HG03571 (cell line): ENCODE measurements around the gene NPDC1.

Source experiments
- ATAC-seq: cut with Tn5 transposase; IDR thresholded peaks from one replicate; pipeline ENCODE4 v1.9.1; 2021; ENCODE audit not compliant: unreplicated experiment

The NPDC1 gene

GRCh38 chr9:136996361-136997292 lies 49.4 kb downstream of the NPDC1 start, which contains the start of gene CLIC3:
CLIC3 (minus strand) TSS chr9:136996568; CDS start chr9:136996543, 25 bp downstream.
- ATAC-seq, result no peak

GRCh38 chr9:136995772-136996311 lies 50.1 kb downstream of the NPDC1 start:
- ATAC-seq, result no peak

- no peak for ATAC-seq
These were observed 50.6 kb downstream of the NPDC1 start for GRCh38 chr9:136995362-136995761.

GRCh38 chr9:136994888-136995230 lies 51.1 kb downstream of the NPDC1 start:
- no peak for ATAC-seq

- ATAC-seq, result no peak
These were observed 51.6 kb downstream of the NPDC1 start for GRCh38 chr9:136994180-136994887.

- ATAC-seq, result no peak
These were observed 53.1 kb downstream of the NPDC1 start for GRCh38 chr9:136992819-136993369.

GRCh38 chr9:136991993-136992818 lies 53.8 kb downstream of the NPDC1 start, which contains the start of gene PAXX:
PAXX (plus strand) TSS chr9:136992422; CDS start chr9:136992444, 22 bp downstream.
- ATAC-seq, result peak; percentile 77

GRCh38 chr9:136990242-136990911 lies 55.6 kb downstream of the NPDC1 start:
- ATAC-seq, result no peak
